GM06990 (cell line): ENCODE data around the gene CCDC7.

Experiments used
- DNase-seq: peaks from one replicate; pipeline ENCODE4 v3.0.0-alpha.2; 2011; ENCODE audit not compliant: insufficient read length; ENCODE audit errors: extremely low read depth
- H3K27me3 ChIP-seq: replicated peaks from 2 replicates; pipeline ENCODE4 v1.6.0; 2011; ENCODE audit warnings: low read length; ENCODE audit not compliant: control insufficient read depth, insufficient read depth
- H3K36me3 ChIP-seq: 2 replicates; pipeline ENCODE4 v1.5.1; 2011; ENCODE audit warnings: low read length; ENCODE audit not compliant: control insufficient read depth, insufficient read depth
- H3K4me3 ChIP-seq: replicated peaks from 2 replicates; pipeline ENCODE4 v1.5.1; 2011; ENCODE audit warnings: low read depth, mild to moderate bottlenecking, control low read depth, low read length
- TF ChIP-seq, protein P1 (sequence below): IDR thresholded peaks from 2 replicates; pipeline ENCODE4 v1.5.1; 2011; ENCODE audit warnings: low read length, control low read depth, mild to moderate bottlenecking, inconsistent platforms; ENCODE audit not compliant: insufficient read depth, poor library complexity, severe bottlenecking

Gene CCDC7

DNA sequence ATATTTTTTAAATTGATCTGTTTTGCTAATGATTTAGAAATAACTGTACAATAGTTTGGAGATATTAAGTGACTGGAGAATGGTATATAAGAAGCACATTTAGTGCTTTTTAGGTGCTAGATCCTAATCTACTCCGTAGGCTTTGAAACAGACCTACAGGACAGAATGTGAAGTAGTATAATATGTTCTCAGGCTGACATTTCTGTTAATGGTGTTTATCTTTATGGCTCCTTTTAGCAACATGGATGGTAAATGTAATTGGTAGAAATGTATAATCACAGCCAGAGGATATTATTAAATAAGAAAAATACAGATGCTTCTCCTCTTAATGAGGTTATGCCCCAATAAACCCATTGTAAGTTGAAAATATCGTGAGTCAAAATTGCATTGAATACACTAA lies 30.6 kb upstream of the CCDC7 start:
- DNase-seq: no peak
- no peaks in the 10 kb centered on the region for H3K27me3 ChIP-seq
- H3K4me3 ChIP-seq: no peak overlapping the region
- H3K36me3 ChIP-seq: no peaks in the 10 kb centered on the region
- TF ChIP-seq, protein P1, sequence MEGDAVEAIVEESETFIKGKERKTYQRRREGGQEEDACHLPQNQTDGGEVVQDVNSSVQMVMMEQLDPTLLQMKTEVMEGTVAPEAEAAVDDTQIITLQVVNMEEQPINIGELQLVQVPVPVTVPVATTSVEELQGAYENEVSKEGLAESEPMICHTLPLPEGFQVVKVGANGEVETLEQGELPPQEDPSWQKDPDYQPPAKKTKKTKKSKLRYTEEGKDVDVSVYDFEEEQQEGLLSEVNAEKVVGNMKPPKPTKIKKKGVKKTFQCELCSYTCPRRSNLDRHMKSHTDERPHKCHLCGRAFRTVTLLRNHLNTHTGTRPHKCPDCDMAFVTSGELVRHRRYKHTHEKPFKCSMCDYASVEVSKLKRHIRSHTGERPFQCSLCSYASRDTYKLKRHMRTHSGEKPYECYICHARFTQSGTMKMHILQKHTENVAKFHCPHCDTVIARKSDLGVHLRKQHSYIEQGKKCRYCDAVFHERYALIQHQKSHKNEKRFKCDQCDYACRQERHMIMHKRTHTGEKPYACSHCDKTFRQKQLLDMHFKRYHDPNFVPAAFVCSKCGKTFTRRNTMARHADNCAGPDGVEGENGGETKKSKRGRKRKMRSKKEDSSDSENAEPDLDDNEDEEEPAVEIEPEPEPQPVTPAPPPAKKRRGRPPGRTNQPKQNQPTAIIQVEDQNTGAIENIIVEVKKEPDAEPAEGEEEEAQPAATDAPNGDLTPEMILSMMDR: no peak

DNA sequence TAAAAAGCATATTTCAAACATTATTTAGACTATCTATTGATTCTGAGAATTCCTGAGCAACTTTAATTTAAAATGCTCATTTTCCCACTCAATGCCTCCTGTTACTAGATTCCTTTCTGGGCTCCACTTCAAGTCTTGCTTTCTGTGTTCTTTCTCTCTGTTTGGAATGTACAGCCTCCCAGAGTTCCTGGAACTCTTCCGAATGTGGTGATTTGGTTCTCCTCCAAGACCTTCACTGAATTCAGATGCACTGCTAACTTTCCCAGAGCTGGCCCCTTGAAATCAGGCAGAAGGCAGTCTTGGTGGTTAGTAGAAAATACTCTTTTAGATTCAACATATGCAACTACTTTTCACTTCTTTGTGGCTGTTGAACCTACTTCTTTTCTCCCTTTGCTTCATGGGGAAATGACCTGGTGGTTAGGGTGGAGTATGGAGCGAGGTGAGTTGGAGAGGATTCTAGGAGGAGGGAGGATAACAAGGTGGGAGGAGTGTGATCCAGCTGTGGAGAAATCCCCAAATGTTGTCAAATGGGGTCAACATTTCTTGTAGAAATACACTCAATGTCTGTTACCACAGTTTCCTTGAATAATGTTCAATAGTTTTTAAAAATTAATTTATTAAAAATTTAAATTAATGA lies 27.9 kb upstream of the CCDC7 start:
- Histone ChIP-seq H3K4me3 (no peak overlapping the region), H3K36me3 (no peaks in the 10 kb centered on the region), H3K27me3 (no peaks in the 10 kb centered on the region)
- no peak for DNase-seq
- TF ChIP-seq, protein P1: no peak

DNA sequence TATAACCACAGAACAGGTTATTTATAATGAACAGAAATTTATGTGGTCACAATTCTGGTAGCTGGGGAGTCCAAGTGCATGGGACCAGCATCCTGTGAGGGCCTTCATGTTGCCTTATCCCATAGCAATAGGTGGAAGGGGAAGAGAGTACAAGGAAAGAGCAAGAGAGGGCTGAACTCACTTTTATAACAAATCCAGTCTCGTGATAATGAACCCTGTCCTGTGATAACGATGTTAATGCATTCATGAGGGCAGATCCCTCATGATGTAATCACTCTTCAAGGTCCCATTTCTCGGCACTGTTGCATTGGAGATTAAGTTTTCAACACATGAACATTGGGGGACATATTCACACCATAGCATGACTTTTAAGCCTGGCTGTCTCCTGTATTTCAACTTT lies 27.4 kb upstream of the CCDC7 start:
- Histone ChIP-seq H3K4me3 (no peak overlapping the region), H3K27me3 (no peaks in the 10 kb centered on the region), H3K36me3 (no peaks in the 10 kb centered on the region)
- DNase-seq: no peak
- TF ChIP-seq, protein P1: no peak

- no peaks in the 10 kb centered on the region for H3K27me3 ChIP-seq
- H3K36me3 ChIP-seq: no peaks in the 10 kb centered on the region
- TF ChIP-seq, protein P1: no peak
- H3K4me3 ChIP-seq: no peak overlapping the region
- no peak for DNase-seq
Measured at GRCh38 chr10:32419615-32420014, 26.3 kb upstream of the CCDC7 start.

DNA sequence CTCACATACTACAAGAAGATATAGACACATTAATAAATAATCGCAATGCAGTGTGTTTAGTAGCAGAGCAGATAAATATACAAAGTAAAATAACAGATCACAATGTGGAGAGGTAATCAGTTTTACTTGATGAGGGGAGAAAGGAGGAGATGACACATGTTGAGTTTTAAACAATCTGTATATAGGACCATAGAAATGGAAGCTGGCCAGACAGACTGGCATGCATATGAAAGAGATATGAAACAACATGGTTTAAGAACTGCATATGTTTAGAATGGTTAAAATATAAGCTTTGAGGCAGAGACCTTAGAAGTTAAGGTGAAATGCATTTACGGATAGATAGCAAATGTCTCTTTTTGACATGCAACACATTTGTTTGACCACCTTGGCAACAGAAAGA lies 19.8 kb upstream of the CCDC7 start:
- Histone ChIP-seq H3K27me3 (no peaks in the 10 kb centered on the region), H3K4me3 (no peak overlapping the region), H3K36me3 (no peaks in the 10 kb centered on the region)
- TF ChIP-seq, protein P1: no peak
- no peak for DNase-seq

DNA sequence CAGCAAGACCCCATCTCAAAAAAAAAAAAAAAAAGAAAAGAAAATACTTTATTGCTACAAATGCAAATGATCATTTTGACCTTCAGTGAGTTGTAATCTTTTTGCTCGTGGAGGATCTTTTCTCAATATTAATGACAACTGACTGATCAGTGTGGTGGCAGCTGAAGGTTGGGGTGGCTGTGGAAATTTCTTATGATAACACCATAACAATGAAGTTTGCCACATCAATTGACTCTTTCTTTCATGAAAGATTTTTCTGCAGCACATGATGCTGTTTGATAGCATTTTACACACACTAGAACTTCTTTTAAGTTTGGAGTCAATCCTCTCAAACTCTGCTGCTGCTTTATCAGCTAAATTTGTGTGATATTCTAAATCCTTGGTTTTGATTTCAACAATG lies 12.4 kb upstream of the CCDC7 start:
- no peak for DNase-seq
- Histone ChIP-seq H3K36me3 (no peaks in the 10 kb centered on the region), H3K4me3 (no peak overlapping the region), H3K27me3 (no peaks in the 10 kb centered on the region)
- TF ChIP-seq, protein P1: no peak
